ENCODE data around the gene PAH.

DNA sequence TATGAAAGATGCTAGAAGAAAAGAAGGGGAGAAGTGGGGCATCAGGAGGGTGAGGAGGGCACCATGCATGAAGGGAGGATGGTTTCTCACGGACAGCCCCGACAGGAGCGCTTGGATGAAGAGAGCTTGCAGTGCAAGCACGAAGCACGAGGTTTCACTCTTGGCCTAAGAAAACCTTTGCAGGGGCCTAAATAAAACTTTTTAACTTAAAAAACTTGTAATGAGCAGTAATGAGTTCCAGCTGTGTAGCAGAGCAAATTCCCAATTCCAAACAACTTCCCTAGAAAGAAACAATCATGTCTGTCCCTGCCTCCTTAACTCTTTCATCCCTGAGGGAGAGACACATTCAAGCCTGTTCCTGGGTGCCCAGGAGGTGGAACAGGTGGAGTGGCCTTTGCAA is 119.5 kb downstream of the PAH start:
- TF ChIP-seq, protein P1, sequence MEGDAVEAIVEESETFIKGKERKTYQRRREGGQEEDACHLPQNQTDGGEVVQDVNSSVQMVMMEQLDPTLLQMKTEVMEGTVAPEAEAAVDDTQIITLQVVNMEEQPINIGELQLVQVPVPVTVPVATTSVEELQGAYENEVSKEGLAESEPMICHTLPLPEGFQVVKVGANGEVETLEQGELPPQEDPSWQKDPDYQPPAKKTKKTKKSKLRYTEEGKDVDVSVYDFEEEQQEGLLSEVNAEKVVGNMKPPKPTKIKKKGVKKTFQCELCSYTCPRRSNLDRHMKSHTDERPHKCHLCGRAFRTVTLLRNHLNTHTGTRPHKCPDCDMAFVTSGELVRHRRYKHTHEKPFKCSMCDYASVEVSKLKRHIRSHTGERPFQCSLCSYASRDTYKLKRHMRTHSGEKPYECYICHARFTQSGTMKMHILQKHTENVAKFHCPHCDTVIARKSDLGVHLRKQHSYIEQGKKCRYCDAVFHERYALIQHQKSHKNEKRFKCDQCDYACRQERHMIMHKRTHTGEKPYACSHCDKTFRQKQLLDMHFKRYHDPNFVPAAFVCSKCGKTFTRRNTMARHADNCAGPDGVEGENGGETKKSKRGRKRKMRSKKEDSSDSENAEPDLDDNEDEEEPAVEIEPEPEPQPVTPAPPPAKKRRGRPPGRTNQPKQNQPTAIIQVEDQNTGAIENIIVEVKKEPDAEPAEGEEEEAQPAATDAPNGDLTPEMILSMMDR (IDR thresholded peaks at IDR 0.05; ENCODE audit: low read depth, low read length), result no peak
- no peak for TF ChIP-seq EZH2phosphoT487 (IDR thresholded peaks at IDR 0.05; ENCODE audit: low read depth)

Measured in OCI-LY3 (cell line).